HG03196 (cell line): ENCODE measurements around the gene MPZL3.

Source experiments
- ATAC-seq: cut with Tn5 transposase; IDR thresholded peaks from one replicate; pipeline ENCODE4 v1.9.1; 2021; ENCODE audit not compliant: unreplicated experiment

MPZL3 gene

DNA sequence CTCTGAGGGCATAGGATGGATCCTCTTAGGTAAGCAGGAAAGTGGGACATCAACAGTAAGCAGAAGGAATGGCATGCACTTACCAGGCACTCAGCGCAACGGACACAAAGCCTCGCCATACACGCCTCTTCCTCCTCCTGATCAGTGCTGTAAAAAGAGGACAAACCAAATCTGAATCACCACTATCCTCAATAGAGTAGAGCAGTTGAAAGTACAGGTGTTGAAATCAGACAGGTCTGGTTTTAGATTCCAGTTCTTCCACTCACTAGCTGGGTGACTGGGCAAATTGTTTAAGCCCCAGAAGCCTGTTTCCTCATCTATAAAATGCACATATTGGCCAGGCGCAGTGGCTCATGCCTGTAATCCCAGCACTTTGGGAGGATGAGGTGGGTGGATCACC lies 18.8 kb downstream of the MPZL3 start:
- no peak for ATAC-seq

DNA sequence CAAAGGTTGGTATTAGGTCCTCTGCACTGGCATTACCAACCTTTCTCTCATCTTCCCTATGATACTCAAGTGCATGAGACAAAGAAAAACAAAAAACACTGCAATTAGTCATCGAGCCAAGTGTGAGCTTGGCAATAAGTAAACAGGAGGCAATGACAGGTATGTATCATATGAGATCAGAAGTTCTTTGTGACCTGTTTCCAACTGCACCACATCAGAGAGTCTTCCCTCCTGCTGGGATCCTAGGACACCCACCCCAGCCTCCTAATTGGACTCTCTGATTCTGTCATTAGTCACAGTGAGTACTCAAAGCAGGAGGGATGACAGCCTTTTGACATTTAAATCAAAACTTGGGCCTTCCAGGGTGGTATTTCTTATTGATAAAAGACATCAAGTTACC lies 19.5 kb downstream of the MPZL3 start:
- no peak for ATAC-seq

DNA sequence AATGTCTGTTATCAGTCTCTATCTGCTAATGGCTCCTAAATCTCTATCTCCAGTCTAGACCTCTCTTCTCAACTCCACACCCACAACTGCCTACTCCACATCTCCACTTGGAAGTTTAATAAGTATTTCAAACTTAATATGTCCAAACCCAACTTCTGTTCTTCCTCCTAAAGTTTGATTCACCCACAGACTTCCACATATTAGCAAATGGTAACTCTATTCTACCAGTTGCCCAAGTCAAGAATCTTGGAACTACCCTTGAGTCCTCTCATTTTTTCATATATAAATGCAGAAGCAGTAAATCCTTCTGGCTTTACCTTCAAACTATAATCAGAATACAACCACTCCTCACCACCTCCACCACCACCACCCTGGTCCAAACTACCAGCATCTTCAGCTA lies 20.7 kb downstream of the MPZL3 start:
- ATAC-seq: no peak

DNA sequence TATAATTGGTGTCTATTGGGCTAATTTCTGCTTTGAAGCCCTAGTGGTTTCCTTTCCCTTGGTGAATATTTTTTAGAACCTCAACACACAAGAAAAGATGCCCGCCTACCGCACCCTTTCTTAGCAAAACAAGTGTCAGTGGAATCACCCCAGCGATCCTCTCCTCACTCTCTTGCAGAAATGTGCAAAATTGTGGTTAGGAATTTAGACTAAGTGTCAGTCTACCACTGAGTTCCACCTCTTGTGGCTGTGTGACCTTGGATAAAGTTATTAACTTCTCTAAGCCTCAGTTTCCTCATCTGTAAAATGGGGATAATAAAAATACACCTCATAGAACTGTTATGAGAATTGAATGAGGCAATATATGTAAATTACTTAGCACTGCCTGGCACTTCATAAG lies 22.1 kb downstream of the MPZL3 start:
- no peak for ATAC-seq

DNA sequence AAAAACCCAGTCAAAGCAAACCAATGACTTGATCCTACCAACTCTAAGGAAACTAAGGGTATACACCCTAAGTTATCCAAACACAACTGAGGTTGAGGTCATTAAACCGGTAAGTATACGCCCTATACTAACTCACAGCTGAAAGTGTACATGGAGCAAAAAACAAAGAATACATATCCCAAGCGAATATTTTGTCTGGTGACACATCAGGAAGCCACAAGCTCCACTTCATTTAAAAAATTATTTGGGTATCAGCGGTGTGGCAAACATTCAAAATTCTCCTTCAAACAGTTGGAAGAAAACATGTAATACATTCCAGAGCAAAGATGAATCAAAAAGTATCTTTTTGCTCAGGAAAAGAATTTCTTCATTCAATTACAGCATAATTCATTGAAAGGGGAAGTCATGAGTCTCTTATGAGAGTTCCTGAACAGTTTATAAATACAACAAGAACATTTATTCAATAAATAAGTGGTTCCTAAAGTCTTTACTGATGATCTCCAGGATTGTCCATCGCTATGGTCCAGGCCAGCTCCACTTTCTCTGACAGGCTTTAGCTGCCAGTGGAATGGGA lies 22.8 kb downstream of the MPZL3 start:
- ATAC-seq: no peak

DNA sequence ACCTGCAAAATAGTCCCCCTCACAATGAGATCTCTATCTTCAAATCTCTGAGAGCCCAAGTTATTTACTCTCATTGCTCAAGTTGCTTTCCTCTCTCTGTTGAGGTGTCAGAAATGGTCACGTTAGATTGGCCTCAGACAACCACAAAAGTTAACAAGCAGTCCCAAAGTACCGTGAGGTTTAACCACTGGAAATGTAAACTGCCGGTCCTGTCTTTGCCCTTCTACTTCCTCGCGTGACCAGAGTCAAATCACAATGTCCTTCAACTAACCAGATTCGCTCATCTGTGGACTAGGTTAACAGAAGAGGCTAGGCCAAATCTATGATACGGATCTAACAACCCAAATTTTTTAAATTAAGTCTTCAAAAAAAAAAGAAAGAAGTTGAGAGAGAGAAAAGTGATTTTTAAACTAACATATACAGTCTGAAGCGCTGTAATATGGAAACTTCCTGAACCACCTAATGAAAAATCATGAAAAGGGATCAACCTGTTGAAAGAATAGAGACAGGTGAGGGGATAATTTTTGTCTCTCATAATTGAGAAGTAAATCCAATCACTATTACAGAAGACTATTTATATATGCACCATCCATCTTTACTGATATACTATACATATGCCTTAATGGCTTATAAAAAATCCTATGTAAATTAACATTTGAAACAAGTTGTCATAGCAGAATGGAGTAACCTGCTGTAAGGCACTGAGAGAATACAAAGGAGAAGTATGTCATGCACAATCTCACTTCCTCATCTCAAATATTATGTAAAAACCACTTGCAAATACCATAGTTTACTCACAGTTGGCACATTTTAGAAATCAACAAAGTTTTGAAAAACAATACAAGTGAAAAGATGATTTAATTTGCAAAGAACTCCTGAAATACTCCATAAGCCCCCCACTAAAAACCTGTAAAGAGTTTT lies 24.0 kb downstream of the MPZL3 start:
- peak; percentile 59 for ATAC-seq

DNA sequence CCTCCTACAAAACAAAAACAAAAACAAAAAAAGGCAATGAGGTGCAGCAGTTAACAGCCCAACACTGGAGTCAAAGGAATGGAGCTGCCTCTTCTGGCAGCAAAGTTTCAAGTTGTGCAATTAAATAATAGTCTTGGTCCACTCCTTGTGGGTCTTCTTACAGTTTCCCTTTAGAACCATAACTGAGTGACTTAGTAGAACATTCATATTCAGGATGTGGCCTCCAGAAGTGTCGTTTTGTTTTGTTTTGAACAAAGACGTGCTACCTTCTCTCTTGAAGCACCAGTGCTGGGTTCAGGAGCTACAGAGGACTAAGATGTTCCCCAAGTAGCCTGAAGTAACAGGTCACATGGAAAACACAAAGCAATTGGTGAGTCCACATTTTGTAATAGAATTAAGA lies 25.4 kb downstream of the MPZL3 start:
- no peak for ATAC-seq

DNA sequence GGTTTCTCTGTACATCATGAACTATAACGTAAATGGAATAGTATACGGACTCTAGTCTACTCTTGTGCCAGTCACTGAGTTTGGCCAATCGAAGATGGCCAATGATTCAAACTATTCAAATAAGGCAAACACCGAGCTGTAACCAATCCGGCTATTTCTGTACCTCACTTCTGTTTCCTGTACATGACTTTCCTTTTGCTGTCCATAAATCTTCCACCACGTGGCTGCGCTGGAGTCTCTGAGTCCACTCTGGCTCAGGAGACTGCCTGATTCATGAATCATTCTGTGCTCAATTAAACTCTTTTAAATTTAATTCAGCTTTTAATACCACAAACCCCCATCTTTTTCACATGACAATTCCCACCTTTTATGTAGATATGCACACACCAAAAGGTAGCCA lies 25.9 kb downstream of the MPZL3 start:
- no peak for ATAC-seq

DNA sequence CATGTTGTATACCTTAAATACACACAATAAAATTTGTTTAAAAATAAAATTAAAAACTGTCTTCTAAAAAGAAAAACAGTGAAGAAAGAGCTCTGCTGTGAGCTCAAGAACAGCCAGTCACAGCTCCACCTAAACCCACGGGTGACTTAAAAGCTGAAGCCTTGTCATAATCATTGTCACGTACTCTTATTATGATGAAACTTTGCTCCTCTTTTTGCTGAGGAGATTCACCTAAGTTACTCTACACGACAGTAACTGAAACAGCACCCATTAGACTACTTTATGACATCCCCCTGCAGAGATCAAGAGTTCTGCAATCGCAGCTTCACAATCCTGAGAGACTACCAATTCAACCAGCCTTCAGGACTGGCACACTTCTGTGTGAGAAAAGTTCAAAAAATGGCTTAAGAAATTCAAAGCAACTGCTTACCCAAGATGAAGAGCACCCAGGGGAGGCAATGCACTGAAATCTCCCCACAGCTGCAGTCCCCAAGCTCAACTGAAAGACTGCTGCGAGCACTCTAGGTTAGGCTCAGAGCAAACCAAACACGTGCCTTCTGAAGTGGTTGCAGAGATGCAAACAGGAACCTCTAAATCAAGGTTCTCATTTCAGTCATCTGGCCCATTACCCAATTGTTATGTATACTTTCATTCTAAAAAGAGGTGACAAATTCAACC lies 27.5 kb downstream of the MPZL3 start, which contains the start of gene JAML:
Gene JAML (minus strand): TSS at position 501 of the 678 bp plus-strand sequence. CDS start 10,145 bp downstream, outside the sequence.
- peak; percentile 35 for ATAC-seq

DNA sequence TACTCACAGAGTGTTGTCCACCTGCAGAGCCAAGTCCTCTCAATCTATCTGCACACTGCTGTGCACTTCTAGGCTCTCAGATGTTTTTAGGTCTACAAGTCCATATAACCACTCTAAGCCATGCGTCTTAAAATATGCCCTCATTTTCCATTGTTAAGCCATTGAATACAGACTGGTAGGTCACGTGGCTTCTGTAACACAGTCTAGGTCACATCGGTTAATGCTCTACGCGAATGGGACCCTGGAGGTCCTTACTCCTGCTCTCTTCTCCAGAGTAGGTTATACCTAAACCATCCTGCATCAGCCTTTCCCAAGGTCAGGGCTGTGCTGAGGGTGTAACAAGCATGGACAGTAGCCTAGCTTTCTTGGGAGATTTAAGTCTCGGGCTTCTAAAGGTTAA lies 28.2 kb downstream of the MPZL3 start:
- ATAC-seq: no peak

DNA sequence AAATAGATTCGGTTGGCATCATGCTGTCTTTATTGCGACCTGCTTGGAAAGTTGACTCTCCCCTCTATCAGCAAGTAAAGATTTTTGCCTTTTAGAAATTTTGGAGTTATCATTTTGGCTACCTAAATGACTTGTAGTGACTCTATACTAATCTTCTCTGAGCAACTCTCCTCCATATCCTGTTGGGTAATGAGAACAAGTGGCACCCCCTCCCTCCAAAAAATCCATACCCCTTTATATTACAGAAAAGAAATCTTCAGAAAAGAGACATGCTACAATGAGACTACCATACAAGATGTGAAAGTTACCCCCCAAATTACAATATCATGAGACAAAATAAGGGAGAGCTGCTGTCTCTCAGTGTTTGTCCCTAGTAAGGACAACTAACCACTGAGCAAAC lies 28.6 kb downstream of the MPZL3 start:
- ATAC-seq: no peak

DNA sequence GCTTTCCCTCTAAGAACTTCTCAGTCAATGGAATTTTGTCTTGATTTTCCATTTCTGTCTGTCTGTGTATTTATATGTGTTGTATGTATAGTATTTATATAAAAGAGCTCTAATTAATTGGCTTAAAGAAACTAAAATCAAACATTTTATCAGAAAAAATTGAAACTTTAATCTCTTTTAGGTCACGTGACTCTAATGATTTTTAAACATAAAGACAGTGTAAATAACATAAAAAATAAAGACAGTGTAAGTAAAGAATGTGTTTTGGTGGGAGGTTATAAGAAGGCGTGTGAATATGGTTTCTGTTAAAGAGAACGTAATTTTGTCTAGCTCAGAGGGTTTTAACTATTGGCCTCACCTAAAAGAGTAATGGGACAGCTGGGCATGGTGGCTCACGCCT lies 29.7 kb downstream of the MPZL3 start:
- no peak for ATAC-seq

DNA sequence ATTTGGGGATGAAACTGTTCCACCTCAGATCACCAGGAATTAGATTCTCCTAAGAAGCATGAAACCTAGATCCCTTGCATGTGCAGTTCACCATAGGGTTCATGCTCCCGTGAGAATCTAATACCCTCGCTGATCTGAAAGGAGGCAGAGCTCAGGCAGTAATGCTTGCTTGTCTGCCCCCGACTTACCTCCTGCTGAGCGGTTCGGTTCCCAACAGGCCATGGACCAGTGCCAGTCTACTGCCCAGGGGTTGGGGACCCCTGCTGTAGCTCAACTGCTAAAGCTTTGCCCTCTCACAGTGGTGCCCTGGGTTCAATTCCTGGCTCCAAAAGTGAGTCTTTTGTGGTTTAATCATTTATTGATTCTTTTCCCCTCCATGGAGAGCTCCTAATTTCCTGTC lies 30.7 kb downstream of the MPZL3 start:
- no peak for ATAC-seq

DNA sequence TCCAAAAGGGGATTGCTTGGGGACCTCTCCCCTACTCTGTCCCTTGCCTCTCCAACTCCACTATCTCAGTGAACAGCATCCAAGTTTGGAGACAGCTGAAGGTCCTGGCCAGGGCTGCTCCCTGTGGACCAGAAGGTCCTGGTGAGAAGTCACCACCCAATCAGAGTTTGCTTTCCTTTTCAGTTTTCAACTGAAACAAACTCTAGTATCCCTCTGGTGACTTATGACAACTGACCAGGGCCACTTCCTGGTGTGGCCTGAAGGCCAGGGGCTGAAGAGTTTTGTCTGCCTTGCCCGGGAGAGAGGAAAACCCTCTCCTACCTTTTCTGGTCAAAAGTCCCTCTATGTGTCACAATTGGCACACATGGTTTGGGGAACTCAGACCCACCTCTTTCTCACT lies 32.4 kb downstream of the MPZL3 start:
- ATAC-seq: no peak

DNA sequence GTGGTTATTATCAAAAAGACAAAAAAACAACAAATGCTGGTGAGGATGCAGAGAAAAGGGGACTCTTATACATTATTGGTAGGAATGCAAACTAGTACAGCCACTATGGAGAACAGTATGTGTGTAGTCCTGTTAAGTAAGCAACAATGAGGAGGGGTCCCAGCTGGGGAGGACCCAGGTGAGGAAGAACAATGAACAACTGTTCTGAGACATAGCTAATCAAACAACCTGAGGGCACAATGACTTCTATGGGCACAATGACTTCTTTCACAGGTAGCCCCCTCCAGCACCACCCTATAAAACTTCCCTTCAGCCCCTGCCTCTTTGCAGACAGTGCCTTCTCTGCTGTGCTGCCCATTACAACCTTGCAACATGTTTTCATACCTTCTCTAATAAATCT lies 32.9 kb downstream of the MPZL3 start:
- ATAC-seq: no peak

DNA sequence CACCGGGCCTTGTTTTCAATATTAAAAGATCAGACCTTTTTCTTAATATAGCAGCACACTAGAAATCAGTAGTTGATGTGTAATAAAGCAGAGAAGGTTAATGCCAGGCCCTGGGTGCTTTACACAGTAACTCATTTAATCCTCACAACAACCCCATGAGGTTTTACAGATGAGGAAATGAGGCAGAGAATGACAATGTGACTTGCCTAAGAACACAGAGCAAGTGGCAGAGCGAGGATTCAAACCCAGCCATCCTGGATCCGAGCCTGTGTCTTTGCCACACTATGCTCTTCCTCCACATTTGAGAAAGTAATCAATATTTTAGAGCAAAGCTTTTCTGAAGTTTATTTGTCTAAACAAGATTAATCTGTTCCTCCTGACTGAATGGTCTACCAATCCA lies 34.6 kb downstream of the MPZL3 start:
- ATAC-seq: no peak

DNA sequence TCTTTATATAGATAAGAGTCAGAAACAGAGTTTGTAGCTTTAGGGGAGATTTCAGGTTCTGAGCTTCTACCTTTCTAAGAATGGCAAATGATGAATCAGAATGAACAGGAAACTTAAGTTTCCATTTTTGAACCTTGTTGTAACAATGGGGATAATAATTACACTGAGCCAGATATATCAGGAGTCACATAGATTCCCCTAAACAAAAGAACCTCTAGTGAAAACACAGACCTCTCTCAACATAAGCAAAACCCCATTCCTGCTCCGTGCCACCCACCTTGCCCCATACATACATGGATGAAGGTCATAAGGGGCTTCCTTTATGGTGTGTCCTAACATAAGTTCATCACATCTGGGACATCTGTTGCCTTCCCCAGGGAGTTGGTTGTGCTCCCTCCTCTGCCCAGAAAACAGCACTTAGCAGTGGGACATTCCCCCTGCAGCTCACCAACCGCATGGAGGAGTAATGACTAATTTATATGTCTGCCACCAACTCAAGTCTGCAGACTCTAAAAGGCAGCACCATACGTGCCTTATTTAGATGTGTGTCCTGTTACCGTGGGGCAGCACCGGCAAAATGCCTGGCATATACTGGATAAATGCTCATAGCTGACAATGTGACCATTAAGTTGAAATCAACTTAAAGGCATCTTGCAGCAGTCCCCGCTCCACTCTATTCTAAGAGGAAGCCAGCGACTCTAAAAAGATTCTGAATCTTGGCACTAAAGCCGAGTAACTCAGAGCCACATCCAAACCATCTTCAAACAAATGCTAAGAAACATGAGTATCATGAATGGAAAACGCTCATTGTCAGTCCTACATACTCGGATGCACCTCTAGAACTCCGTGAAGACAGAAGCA lies 35.3 kb downstream of the MPZL3 start:
- ATAC-seq: peak; percentile 50

DNA sequence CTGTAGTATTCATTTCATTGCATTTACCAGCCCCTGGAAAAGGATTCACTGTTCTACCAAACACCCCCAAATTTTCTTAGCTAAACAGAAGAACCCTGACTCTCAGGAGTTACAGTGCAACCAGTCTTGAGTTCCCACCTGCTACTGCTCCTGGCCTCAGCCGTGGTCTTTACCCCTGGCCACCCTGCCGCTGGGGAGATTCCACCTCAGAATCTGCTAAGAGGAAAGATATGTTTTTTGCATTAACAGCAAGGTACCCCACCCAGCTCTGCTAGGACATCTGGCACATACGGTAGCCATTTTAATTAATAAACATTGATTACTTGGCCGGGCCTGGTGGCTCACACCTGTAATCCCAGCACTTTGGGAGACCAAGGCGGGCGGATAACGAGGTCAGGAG lies 36.4 kb downstream of the MPZL3 start:
- ATAC-seq: no peak

DNA sequence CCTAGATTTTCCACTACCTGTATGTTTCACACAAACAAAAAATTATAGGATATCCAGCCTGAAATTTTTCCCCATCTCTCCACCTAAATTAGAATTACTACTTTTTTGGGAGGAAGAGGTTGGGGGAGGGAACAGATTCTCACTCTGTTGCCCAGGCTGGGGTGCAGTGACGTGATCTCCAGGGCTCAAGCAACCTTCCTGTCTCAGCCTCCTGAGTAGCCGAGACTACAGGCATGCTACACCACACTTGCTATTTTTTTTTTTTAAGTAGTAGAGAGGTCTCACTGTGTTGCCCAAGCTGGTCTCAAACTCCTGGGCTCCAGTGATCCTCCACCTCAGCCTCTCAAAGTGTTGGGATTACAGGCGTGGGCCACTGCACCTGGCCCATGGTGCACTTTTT lies 36.9 kb downstream of the MPZL3 start:
- no peak for ATAC-seq

DNA sequence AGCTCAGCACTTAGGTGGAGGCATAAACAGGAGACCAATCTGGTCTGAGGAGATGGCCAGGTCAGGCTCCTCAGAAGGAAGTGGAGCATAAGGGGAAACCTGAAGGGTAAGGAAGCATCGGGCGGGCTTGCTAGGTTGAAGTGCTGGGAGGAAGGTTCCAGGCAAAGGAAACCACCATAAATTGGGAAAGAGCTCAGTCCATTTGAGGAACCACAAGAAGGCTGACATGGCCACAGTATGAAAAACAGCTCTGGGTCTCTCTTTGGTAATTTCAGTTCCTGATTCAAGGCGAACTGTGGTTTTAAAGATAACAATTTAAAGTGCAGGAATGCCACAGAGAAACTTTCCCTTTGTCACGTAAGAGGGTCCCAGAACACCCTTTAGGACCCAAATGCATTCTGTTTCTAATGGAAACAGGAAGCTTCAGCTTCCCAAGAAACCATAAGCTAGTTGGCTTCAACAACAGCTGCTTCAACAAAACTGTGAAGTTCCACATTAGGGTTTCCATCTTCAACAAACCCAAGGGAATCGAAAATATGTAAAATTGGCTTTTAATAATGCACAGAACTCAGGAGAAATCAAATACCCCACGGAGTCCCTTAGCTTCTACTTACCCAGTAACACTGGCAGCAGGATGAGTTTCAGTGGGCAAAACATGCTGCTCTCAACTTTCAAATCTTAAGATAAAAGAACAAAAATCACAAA lies 37.8 kb downstream of the MPZL3 start:
- ATAC-seq: no peak
